SH-SY5Y (cell line): ENCODE measurements around the gene USP32.

Experiments
- GATA2 ChIP-seq: IDR thresholded peaks from 2 replicates; pipeline ENCODE4 v1.6.1; 2011; ENCODE audit warnings: mild to moderate bottlenecking, low read depth, low read length
- GATA3 ChIP-seq: IDR thresholded peaks from 2 replicates; pipeline ENCODE4 v1.6.1; 2011; ENCODE audit warnings: low read depth, mild to moderate bottlenecking, low read length, moderate library complexity

DNA sequence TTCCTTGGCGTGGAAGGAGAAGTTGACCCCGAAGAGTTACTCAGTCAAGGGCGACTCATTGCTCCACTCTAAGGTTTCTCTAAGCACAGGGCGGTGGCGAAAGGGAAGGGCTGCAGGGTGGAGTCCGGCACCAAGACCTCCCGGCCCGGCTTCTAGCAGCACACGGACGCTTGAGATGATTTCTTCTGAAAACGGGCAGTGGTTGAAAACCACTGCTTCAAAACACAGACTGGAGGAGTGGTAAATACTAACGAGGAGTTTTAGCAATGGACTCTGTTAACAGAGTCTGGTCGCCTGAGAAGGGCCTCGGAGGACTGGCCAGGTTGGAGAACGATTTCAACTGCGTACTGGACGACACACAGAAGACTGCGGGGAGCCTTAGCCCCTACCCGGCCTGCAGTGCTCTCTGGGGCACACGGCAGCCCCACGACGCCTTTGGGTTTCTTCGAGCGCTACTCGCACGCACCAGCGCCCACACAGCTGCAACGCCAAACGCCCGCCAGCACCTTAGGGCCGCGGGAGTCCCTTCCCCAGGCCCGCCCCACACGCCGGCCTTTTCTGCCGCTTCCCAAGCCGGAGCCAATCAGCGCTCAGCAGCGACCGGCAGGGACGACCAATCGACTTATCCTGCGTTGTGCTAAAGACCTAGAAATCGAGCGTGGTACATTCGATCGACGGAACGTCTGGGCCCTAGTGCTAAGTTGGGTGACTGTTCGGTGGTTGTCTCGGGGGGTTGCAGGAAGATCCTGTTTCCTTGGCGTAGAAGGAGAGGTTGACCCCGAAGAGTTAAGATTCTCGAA lies 256.6 kb downstream of the USP32 start:
- TF ChIP-seq GATA2 = no peak
- TF ChIP-seq GATA3 = no peak
